ENCODE measurements around the gene BIRC3. TPM values are rescaled to one million over a fixed set of nuclear protein-coding genes. Genes with fewer than 3 reads are reported as not detected.

The BIRC3 gene
- total and polyA plus RNA-seq, 2 of the 8 experiments (the other 6 are each of a cell fraction or from before 2014, with no cell fraction given) = 0.08 to 0.20 TPM

DNA sequence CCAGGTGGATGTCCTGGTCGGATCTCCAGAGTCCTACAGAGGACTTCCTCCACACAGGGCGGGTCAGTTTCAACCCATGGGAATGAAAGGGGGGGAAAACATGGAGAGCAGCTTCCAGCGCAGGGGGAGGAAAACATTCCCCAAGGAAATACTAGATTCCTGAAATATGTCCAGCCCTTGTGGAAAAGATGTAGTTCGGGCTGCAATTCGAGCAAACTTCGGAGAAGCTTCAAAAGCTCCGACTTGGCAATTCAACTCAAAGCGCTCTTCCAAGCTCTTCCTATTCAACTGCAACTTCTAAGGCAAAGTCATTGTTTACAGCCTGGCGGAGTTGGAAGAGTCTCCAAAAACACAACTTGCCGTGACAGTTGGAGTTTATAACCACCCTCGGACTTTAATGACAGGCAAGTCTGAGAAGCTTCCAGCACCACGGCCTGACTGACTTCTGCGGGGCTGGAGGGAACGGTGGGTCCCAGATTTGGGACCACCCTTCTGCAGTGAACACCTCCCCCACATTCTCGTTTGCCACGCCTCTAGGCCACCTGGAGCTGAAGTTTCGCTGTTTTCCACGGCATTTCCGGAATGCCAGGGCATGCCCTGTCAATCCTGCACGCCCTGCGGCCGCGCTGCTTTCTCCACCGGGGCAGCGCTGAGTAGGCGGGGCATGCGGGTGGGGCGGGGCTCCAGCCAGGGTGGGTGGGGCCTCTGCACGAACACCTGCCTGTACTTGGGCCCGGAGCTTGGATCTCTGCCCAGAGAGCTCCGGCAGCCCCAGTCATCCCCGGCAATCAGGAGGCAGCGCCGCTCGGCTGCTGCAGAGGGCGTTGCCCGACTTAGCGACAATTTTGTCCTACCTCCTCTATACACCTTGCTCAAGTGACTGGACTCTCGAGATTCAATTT is 49.0 kb upstream of the BIRC3 start (continued):
- TF ChIP-seq FOSL1 (IDR thresholded peaks at IDR 0.05; ENCODE audit: insufficient read depth, low read depth, low read length) (no peak), BRCA1 (IDR thresholded peaks at IDR 0.05; ENCODE audit: low read depth, low read length) (no peak; the same call in 1 of the 2 replicates), TCF12 (IDR thresholded peaks at IDR 0.05; ENCODE audit: low read depth, low read length) (0 out of 2 replicates have a peak, but pooled peaks have one; percentile 31), SAP30 (IDR thresholded peaks at IDR 0.05; ENCODE audit: insufficient read depth, insufficient replicate concordance, low read length) (peak; percentile 51), BCL11A (IDR thresholded peaks at IDR 0.05; ENCODE audit: low read depth in 2 of 2, low read length in 2 of 2) (no peak), KDM4A (IDR thresholded peaks at IDR 0.05; ENCODE audit: low read depth, low read length, severe bottlenecking) (peak; percentile 54), BACH1 (IDR thresholded peaks at IDR 0.05; ENCODE audit: low read length) (no peak), POU5F1 (IDR thresholded peaks at IDR 0.05; ENCODE audit: low read depth, low read length) (no peak), CREB1 (IDR thresholded peaks at IDR 0.05) (peak; percentile 13; the same call in 1 of the 2 replicates), JUND (IDR thresholded peaks at IDR 0.05; ENCODE audit: low read length) (no peak), SP4 (IDR thresholded peaks at IDR 0.05; ENCODE audit: low read length) (no peak), GTF2F1 (IDR thresholded peaks at IDR 0.05; ENCODE audit: borderline replicate concordance, low read depth, low read length) (no peak), KDM1A (IDR thresholded peaks at IDR 0.05; ENCODE audit: borderline replicate concordance, low read length) (no peak)
